Tibial nerve (tissue), 4 donors: ENCODE measurements around the gene USP35.

Source experiments
- CTCF ChIP-seq, 5 experiments: fragments of 200-600 bp in 3 of 5; fragments of 450-650 bp in 2 of 5; sonication (generic) in 3 of 5; IDR thresholded peaks; one replicate each; pipeline ENCODE4 v1.5.1; 2016 to 2019; ENCODE audit warnings: antibody characterized with exemption in 5 of 5, mild to moderate bottlenecking in 3 of 5, moderate library complexity in 2 of 5
- EP300 ChIP-seq, 2 donors: sonication (generic); formaldehyde crosslinking; IDR thresholded peaks; one replicate each; pipeline ENCODE4 v1.6.1; 2017; ENCODE audit warnings: antibody characterized with exemption in 2 of 2, mild to moderate bottlenecking in 1 of 2
- POLR2A ChIP-seq, 2 donors: fragments of 450-650 bp; IDR thresholded peaks; one replicate each; pipeline ENCODE4 v1.6.1; 2017; ENCODE audit warnings: antibody characterized with exemption in 2 of 2, mild to moderate bottlenecking in 2 of 2, moderate library complexity in 2 of 2

- TF ChIP-seq CTCF (IDR thresholded peaks at IDR 0.05) (no peak), POLR2A (IDR thresholded peaks at IDR 0.05) (no peak), EP300 (IDR thresholded peaks at IDR 0.05) (no peak)
These were observed 43.3 kb downstream of the USP35 start for GRCh38 chr11:78231962-78232501.
